H9 (cell line): ENCODE measurements around the gene NEK8. TPM values are rescaled to one million over a fixed set of nuclear protein-coding genes. Genes with fewer than 3 reads are reported as not detected.
A peak's percentile ranks its signal among the peaks of the same experiment; 100 is the strongest.

Experiments used
- DNase-seq: peaks from one replicate; pipeline ENCODE4 v3.0.0-alpha.2; 2017
- H2AFZ ChIP-seq: one replicate; pipeline ENCODE4 v1.6.1; 2013; ENCODE audit warnings: mild to moderate bottlenecking, low read length, control low read depth, moderate library complexity
- H2AK5ac ChIP-seq: 2 replicates; pipeline ENCODE4 v1.6.1; 2013; ENCODE audit warnings: low read length, control low read depth, mixed read lengths; ENCODE audit not compliant: insufficient read length
- H2BK120ac ChIP-seq: one replicate; pipeline ENCODE4 v1.6.1; 2013; ENCODE audit warnings: low read depth, mild to moderate bottlenecking, low read length, control low read depth, inconsistent platforms; ENCODE audit not compliant: poor library complexity, severe bottlenecking
- H2BK12ac ChIP-seq: 2 replicates; pipeline ENCODE4 v1.6.1; 2013; ENCODE audit warnings: low read length, control low read depth, mixed read lengths, low read depth; ENCODE audit not compliant: insufficient read length
- H2BK15ac ChIP-seq: 2 replicates; pipeline ENCODE4 v1.6.1; 2013; ENCODE audit warnings: low read depth, low read length, control low read depth
- H2BK20ac ChIP-seq: one replicate; pipeline ENCODE4 v1.6.1; 2013; ENCODE audit warnings: low read depth, mild to moderate bottlenecking, low read length, control low read depth, inconsistent platforms; ENCODE audit not compliant: poor library complexity, severe bottlenecking
- H2BK5ac ChIP-seq: 2 replicates; pipeline ENCODE4 v1.6.1; 2013; ENCODE audit warnings: low read length, control low read depth, mixed read lengths; ENCODE audit not compliant: insufficient read length
- H3K14ac ChIP-seq: 2 replicates; pipeline ENCODE4 v1.6.1; 2013; ENCODE audit warnings: low read length, control low read depth; ENCODE audit not compliant: insufficient read depth
- H3K18ac ChIP-seq: 2 replicates; pipeline ENCODE4 v1.6.1; 2013; ENCODE audit warnings: low read depth, mild to moderate bottlenecking, mixed read lengths, low read length, control low read depth; ENCODE audit not compliant: insufficient read length
- H3K23ac ChIP-seq: 2 replicates; pipeline ENCODE4 v1.6.1; 2013; ENCODE audit warnings: low read length, control low read depth, mixed read lengths, low read depth; ENCODE audit not compliant: insufficient read length
- H3K23me2 ChIP-seq: 2 replicates; pipeline ENCODE4 v1.6.1; 2013; ENCODE audit warnings: low read depth, mild to moderate bottlenecking, mixed read lengths, low read length, control low read depth; ENCODE audit not compliant: insufficient read length, poor library complexity, severe bottlenecking
- H3K27ac ChIP-seq: 2 replicates; pipeline ENCODE4 v1.5.1; 2013; ENCODE audit warnings: low read length, control low read depth, mixed read lengths, low read depth; ENCODE audit not compliant: insufficient read length
- H3K27me3 ChIP-seq: 2 replicates; pipeline ENCODE4 v1.6.1; 2013; ENCODE audit warnings: low read length, control low read depth, inconsistent platforms; ENCODE audit not compliant: insufficient read depth
- H3K4ac ChIP-seq: 2 replicates; pipeline ENCODE4 v1.6.1; 2013; ENCODE audit warnings: low read depth, mild to moderate bottlenecking, control low read depth, inconsistent platforms, low read length, moderate library complexity
- H3K4me1 ChIP-seq: 2 replicates; pipeline ENCODE4 v1.6.1; 2013; ENCODE audit warnings: low read length, control low read depth, inconsistent platforms; ENCODE audit not compliant: insufficient read depth
- H3K4me2 ChIP-seq: 2 replicates; pipeline ENCODE4 v1.6.1; 2013; ENCODE audit warnings: low read length, control low read depth, mixed read lengths; ENCODE audit not compliant: insufficient read length, insufficient read depth
- H3K56ac ChIP-seq: 2 replicates; pipeline ENCODE4 v1.6.1; 2013; ENCODE audit warnings: low read depth, mild to moderate bottlenecking, mixed read lengths, low read length, control low read depth; ENCODE audit not compliant: insufficient read length
- H3K79me1 ChIP-seq: 2 replicates; pipeline ENCODE4 v1.6.1; 2013; ENCODE audit warnings: low read depth, mild to moderate bottlenecking, moderate library complexity, low read length, control low read depth, inconsistent platforms; ENCODE audit not compliant: insufficient read depth, poor library complexity, severe bottlenecking
- H3K79me2 ChIP-seq: 2 replicates; pipeline ENCODE4 v1.6.1; 2013; ENCODE audit warnings: low read length, control low read depth, inconsistent platforms; ENCODE audit not compliant: insufficient read depth
- H3K9ac ChIP-seq: 2 replicates; pipeline ENCODE4 v1.6.1; 2013; ENCODE audit warnings: low read length, control low read depth, mixed read lengths; ENCODE audit not compliant: insufficient read length; ENCODE audit errors: extremely low read depth
- H3K9me3 ChIP-seq: one replicate; pipeline ENCODE4 v1.6.1; 2013; ENCODE audit warnings: low read depth, low read length, inconsistent platforms; ENCODE audit not compliant: control insufficient read depth
- H3T11ph ChIP-seq: one replicate; pipeline ENCODE4 v1.6.1; 2013; ENCODE audit warnings: mild to moderate bottlenecking, low read length, control low read depth, inconsistent platforms
- H4K20me1 ChIP-seq: one replicate; pipeline ENCODE4 v1.6.1; 2013; ENCODE audit not compliant: control insufficient read depth, insufficient read length, insufficient read depth
- H4K5ac ChIP-seq: 2 replicates; pipeline ENCODE4 v1.6.1; 2013; ENCODE audit warnings: low read depth, mild to moderate bottlenecking, mixed read lengths, low read length, control low read depth; ENCODE audit not compliant: insufficient read length
- H4K8ac ChIP-seq: replicated peaks from 2 replicates; pipeline ENCODE4 v1.6.1; 2013; ENCODE audit warnings: low read length, control low read depth, mixed read lengths, low read depth; ENCODE audit not compliant: insufficient read length
- H4K91ac ChIP-seq: 2 replicates; pipeline ENCODE4 v1.6.1; 2013; ENCODE audit warnings: low read depth, mild to moderate bottlenecking, moderate library complexity, mixed read lengths, low read length, control low read depth; ENCODE audit not compliant: insufficient read length
- H3K27ac Mint-ChIP-seq, 3 experiments: 2 replicates in 2 of 3; 3 replicates in 1 of 3; pipeline ENCODE4 v1.8.0; 2020 to 2021; ENCODE audit warnings: mixed read lengths in 3 of 3, mild to moderate bottlenecking in 1 of 3, moderate library complexity in 1 of 3
- H3K27me3 Mint-ChIP-seq: 2 replicates; pipeline ENCODE4 v1.8.0; 2021; ENCODE audit warnings: low read depth, mild to moderate bottlenecking, moderate library complexity, mixed read lengths
- H3K36me3 Mint-ChIP-seq, 3 experiments: 2 replicates in 2 of 3; 3 replicates in 1 of 3; pipeline ENCODE4 v1.8.0; 2020 to 2021; ENCODE audit warnings: low read depth in 3 of 3, mixed read lengths in 3 of 3; ENCODE audit not compliant: insufficient read depth in 1 of 3
- H3K4me1 Mint-ChIP-seq, 2 experiments: 2 replicates each; pipeline ENCODE4 v1.8.0; 2020; ENCODE audit warnings: mixed read lengths in 2 of 2
- H3K4me3 Mint-ChIP-seq, 2 experiments: 2 replicates in 1 of 2; 3 replicates in 1 of 2; pipeline ENCODE4 v1.8.0; 2020 to 2021; ENCODE audit warnings: mild to moderate bottlenecking in 2 of 2, mixed read lengths in 2 of 2, moderate library complexity in 1 of 2
- H3K9me3 Mint-ChIP-seq, 2 experiments: 2 replicates in 1 of 2; 3 replicates in 1 of 2; pipeline ENCODE4 v1.8.0; 2020; ENCODE audit warnings: mild to moderate bottlenecking in 2 of 2, mixed read lengths in 2 of 2, moderate library complexity in 1 of 2
- CTCF ChIP-seq: fragments of 200-600 bp; sonication (generic); conservative IDR thresholded peaks from 3 replicates; pipeline ENCODE4 v1.8.0; 2021; ENCODE audit warnings: antibody characterized with exemption, mild to moderate bottlenecking
- WGBS: extraction: QIAGEN DNeasy Blood & Tissue Kit; methylation state at CpG from one replicate; pipeline ENCODE4 v1.1.7; 2013; ENCODE audit warnings: missing lambda C conversion rate, low lambda C conversion rate, mixed read lengths; ENCODE audit not compliant: insufficient read length; ENCODE audit errors: extremely low coverage; 5-methylcytosine and 5-hydroxymethylcytosine counted together
- total RNA-seq: library from RNA; stranded (reverse); gene quantifications from 2 replicates; pipeline ENCODE4 v1.2.1, GENCODE V29; 2021

NEK8 gene
- total RNA-seq, 1 experiment from 2014 or later: 18.8 TPM

- no peak overlapping the region for H3K27ac ChIP-seq
- no peak overlapping the region for H2AFZ ChIP-seq
- no peaks in the 10 kb centered on the region for H3K27me3 Mint-ChIP-seq
- no peak overlapping the region for H2BK5ac ChIP-seq
- no peaks in the 10 kb centered on the region for H3K23me2 ChIP-seq
- no peak overlapping the region for H3T11ph ChIP-seq
- no peak overlapping the region for H3K23ac ChIP-seq
- H4K91ac ChIP-seq: no peak overlapping the region
- H3K36me3 Mint-ChIP-seq: peaks cover 31 to 72% (median 60%) of the 10 kb centered on the region in 3 experiments; a peak in 6 of 7 replicates
- H3K4me3 Mint-ChIP-seq: no peak overlapping the region
- no peak overlapping the region for H3K18ac ChIP-seq
- no peak overlapping the region for H4K8ac ChIP-seq
- no peaks in the 10 kb centered on the region for H3K79me1 ChIP-seq
- DNase-seq: no peak
- no peak overlapping the region for H2BK120ac ChIP-seq
- no peak overlapping the region for H3K4ac ChIP-seq
- WGBS: no CpG with 5 or more reads among the region's 16 CpGs
- H3K14ac ChIP-seq: no peak overlapping the region
- no peak overlapping the region for H2BK12ac ChIP-seq
- H3K27ac Mint-ChIP-seq: peak overlapping the region in 2 of 3 experiments; percentile 13 to 90; a peak in 4 of 7 replicates
- H3K4me1 ChIP-seq: no peaks in the 10 kb centered on the region
- no peak overlapping the region for H2AK5ac ChIP-seq
- no peaks in the 10 kb centered on the region for H3K79me2 ChIP-seq
- peaks cover 34 to 41% of the 10 kb centered on the region in 2 experiments for H3K4me1 Mint-ChIP-seq
- H4K5ac ChIP-seq: no peak overlapping the region
- H2BK20ac ChIP-seq: no peak overlapping the region
- H2BK15ac ChIP-seq: no peak overlapping the region
- peaks cover 4% of the 10 kb centered on the region for H4K20me1 ChIP-seq
- H3K9me3 Mint-ChIP-seq: no peaks in the 10 kb centered on the region
- no peak for TF ChIP-seq CTCF
- no peaks in the 10 kb centered on the region for H3K27me3 ChIP-seq
- H3K4me2 ChIP-seq: no peak overlapping the region
- no peak overlapping the region for H3K9ac ChIP-seq
- H3K56ac ChIP-seq: no peak overlapping the region
- no peaks in the 10 kb centered on the region for H3K9me3 ChIP-seq
Measured at GRCh38 chr17:28703552-28704218, 24.9 kb upstream of the NEK8 start.
